ENCODE measurements around the gene ENPP5. TPM values are rescaled to one million over a fixed set of nuclear protein-coding genes. Genes with fewer than 3 reads are reported as not detected.
"Not testable (repeated sequence)": the region's sequence is repeated elsewhere in the genome, so short reads cannot be mapped to it uniquely, and the experiment has no call there.

ENPP5 gene
- total and polyA plus RNA-seq, 4 donors = 0.17 to 3.2 (median 0.57) TPM

- H3K9me3 ChIP-seq (ENCODE audit: control insufficient read depth in 4 of 4, low read length in 3 of 4) = no peaks in the 10 kb centered on the region
- WGBS = 84% methylated on average over 1 of the region's 1 CpG
- H3K27ac ChIP-seq (ENCODE audit: low read depth in 1 of 2, low read length in 2 of 2) = no peak overlapping the region
- H3K4me3 ChIP-seq (ENCODE audit: low read depth in 1 of 3, low read length in 3 of 3) = no peak overlapping the region
- H3K36me3 ChIP-seq (ENCODE audit: control insufficient read depth in 4 of 4, insufficient read depth in 3 of 4, low read depth in 1 of 4, low read length in 3 of 4) = no peaks in the 10 kb centered on the region
- H3K27me3 ChIP-seq (ENCODE audit: control insufficient read depth in 4 of 4, insufficient read depth in 4 of 4, low read length in 3 of 4) = no peaks in the 10 kb centered on the region
- no peak overlapping the region for H3K9ac ChIP-seq (ENCODE audit: low read depth in 1 of 2, low read length in 2 of 2)
- no peak for DNase-seq (ENCODE audit: low spot score)
- peaks cover 2 to 4% (median 3%) of the 10 kb centered on the region in 4 donors for H3K4me1 ChIP-seq (ENCODE audit: control insufficient read depth in 4 of 4, insufficient read depth in 4 of 4, low read length in 3 of 4)
- no peak for TF ChIP-seq FOXA1 (IDR thresholded peaks at IDR 0.05)
- TF ChIP-seq ZBTB33 (IDR thresholded peaks at IDR 0.05) = no peak
- no peak for TF ChIP-seq ATF3 (IDR thresholded peaks at IDR 0.05)
- TF ChIP-seq YY1 (IDR thresholded peaks at IDR 0.05) = no peak
These were observed 35.6 kb downstream of the ENPP5 start for GRCh38 chr6:46135176-46135575.

- Histone ChIP-seq H3K9me3 (ENCODE audit: control insufficient read depth in 4 of 4, low read length in 3 of 4) (no peaks in the 10 kb centered on the region), H3K27ac (ENCODE audit: low read depth in 1 of 2, low read length in 2 of 2) (no peak overlapping the region), H3K4me1 (ENCODE audit: control insufficient read depth in 4 of 4, insufficient read depth in 4 of 4, low read length in 3 of 4) (peaks cover 2 to 5% (median 3%) of the 10 kb centered on the region in 4 donors), H3K36me3 (ENCODE audit: control insufficient read depth in 4 of 4, insufficient read depth in 3 of 4, low read depth in 1 of 4, low read length in 3 of 4) (no peaks in the 10 kb centered on the region), H3K4me3 (ENCODE audit: low read depth in 1 of 3, low read length in 3 of 3) (no peak overlapping the region), H3K9ac (ENCODE audit: low read depth in 1 of 2, low read length in 2 of 2) (no peak overlapping the region), H3K27me3 (ENCODE audit: control insufficient read depth in 4 of 4, insufficient read depth in 4 of 4, low read length in 3 of 4) (no peaks in the 10 kb centered on the region)
- TF ChIP-seq RXRA (IDR thresholded peaks at IDR 0.05) (no peak), CTCF (IDR thresholded peaks at IDR 0.05; ENCODE audit: low read depth, low read length, missing input control) (no peak)
- 84% methylated on average over 2 of the region's 2 CpGs for WGBS
- DNase-seq (ENCODE audit: low spot score) = no peak
These were observed 36.6 kb downstream of the ENPP5 start for GRCh38 chr6:46134216-46134615.

- peaks cover 2 to 11% (median 6%) of the 10 kb centered on the region in 4 donors for H3K4me1 ChIP-seq (ENCODE audit: control insufficient read depth in 4 of 4, insufficient read depth in 4 of 4, low read length in 3 of 4)
- DNase-seq (ENCODE audit: low spot score); H3K9ac ChIP-seq (ENCODE audit: low read depth in 1 of 2, low read length in 2 of 2); H3K9me3 ChIP-seq (ENCODE audit: control insufficient read depth in 4 of 4, low read length in 3 of 4); H3K36me3 ChIP-seq (ENCODE audit: control insufficient read depth in 4 of 4, insufficient read depth in 3 of 4, low read depth in 1 of 4, low read length in 3 of 4); H3K4me3 ChIP-seq (ENCODE audit: low read depth in 1 of 3, low read length in 3 of 3); H3K27ac ChIP-seq (ENCODE audit: low read depth in 1 of 2, low read length in 2 of 2); H3K27me3 ChIP-seq (ENCODE audit: control insufficient read depth in 4 of 4, insufficient read depth in 4 of 4, low read length in 3 of 4): not testable (repeated sequence)
- 96% methylated on average over 1 of the region's 1 CpG for WGBS
These were observed 39.5 kb downstream of the ENPP5 start for GRCh38 chr6:46131291-46131690.

GRCh38 chr6:46130666-46131065 is 40.1 kb downstream of the ENPP5 start:
- no peaks in the 10 kb centered on the region for H3K27me3 ChIP-seq (ENCODE audit: control insufficient read depth in 4 of 4, insufficient read depth in 4 of 4, low read length in 3 of 4)
- no peak overlapping the region for H3K27ac ChIP-seq (ENCODE audit: low read depth in 1 of 2, low read length in 2 of 2)
- peaks cover 2 to 11% (median 6%) of the 10 kb centered on the region in 4 donors for H3K4me1 ChIP-seq (ENCODE audit: control insufficient read depth in 4 of 4, insufficient read depth in 4 of 4, low read length in 3 of 4)
- peak overlapping the region in 1 of 2 donors; percentile 91 for H3K9ac ChIP-seq (ENCODE audit: low read depth in 1 of 2, low read length in 2 of 2)
- peak overlapping the region; percentile 45 to 80 (median 78) for H3K4me3 ChIP-seq (ENCODE audit: low read depth in 1 of 3, low read length in 3 of 3)
- H3K36me3 ChIP-seq (ENCODE audit: control insufficient read depth in 4 of 4, insufficient read depth in 3 of 4, low read depth in 1 of 4, low read length in 3 of 4) = no peaks in the 10 kb centered on the region
- DNase-seq (ENCODE audit: low spot score) = no peak
- H3K9me3 ChIP-seq (ENCODE audit: control insufficient read depth in 4 of 4, low read length in 3 of 4) = no peaks in the 10 kb centered on the region
- 70% methylated on average over 4 of the region's 4 CpGs for WGBS
- TF ChIP-seq GABPA (IDR thresholded peaks at IDR 0.05 in 1 of 2, conservative IDR thresholded peaks at IDR 0.05 in 1 of 2) (no peak), HNF4A (conservative IDR thresholded peaks at IDR 0.05) (no peak), RXRA (IDR thresholded peaks at IDR 0.05) (no peak), EGR1 (IDR thresholded peaks at IDR 0.05; ENCODE audit: low read depth in 2 of 2) (no peak), MAX (IDR thresholded peaks at IDR 0.05) (no peak), ZBTB33 (IDR thresholded peaks at IDR 0.05) (no peak), TAF1 (conservative IDR thresholded peaks at IDR 0.05) (no peak), ATF3 (IDR thresholded peaks at IDR 0.05) (no peak), YY1 (IDR thresholded peaks at IDR 0.05) (no peak), FOXA1 (IDR thresholded peaks at IDR 0.05) (no peak)
